Neuron (in vitro differentiated cells): ENCODE results near the gene MET.

ENCODE experiments used
- H2AFZ ChIP-seq: one replicate; pipeline ENCODE4 v1.6.1; 2013; ENCODE audit warnings: low read depth, mild to moderate bottlenecking, inconsistent platforms, low read length, moderate library complexity
- H3K27me3 ChIP-seq: one replicate; pipeline ENCODE4 v1.6.1; 2013; ENCODE audit warnings: low read length; ENCODE audit not compliant: insufficient read depth
- H3K36me3 ChIP-seq: one replicate; pipeline ENCODE4 v1.6.1; 2013; ENCODE audit warnings: low read length; ENCODE audit not compliant: insufficient read depth
- H3K4me1 ChIP-seq: one replicate; pipeline ENCODE4 v1.6.1; 2013; ENCODE audit warnings: low read length; ENCODE audit not compliant: insufficient read depth
- H3K4me3 ChIP-seq: 2 replicates; pipeline ENCODE4 v1.5.1; 2013; ENCODE audit warnings: mild to moderate bottlenecking, low read length, moderate library complexity
- H3K9me3 ChIP-seq: one replicate; pipeline ENCODE4 v1.6.1; 2013; ENCODE audit warnings: low read length

The MET gene

GRCh38 chr7:116727432-116728009 is 55.5 kb downstream of the MET start:
- Histone ChIP-seq H3K4me1 (no peaks in the 10 kb centered on the region), H3K36me3 (no peaks in the 10 kb centered on the region), H2AFZ (no peak overlapping the region), H3K9me3 (no peaks in the 10 kb centered on the region), H3K4me3 (no peak overlapping the region), H3K27me3 (no peaks in the 10 kb centered on the region)

- Histone ChIP-seq H3K27me3 (no peaks in the 10 kb centered on the region), H2AFZ (no peak overlapping the region), H3K36me3 (no peaks in the 10 kb centered on the region), H3K4me1 (no peaks in the 10 kb centered on the region), H3K9me3 (no peaks in the 10 kb centered on the region), H3K4me3 (no peak overlapping the region)
Measured at GRCh38 chr7:116728413-116728812, 56.4 kb downstream of the MET start.

- Histone ChIP-seq H3K27me3 (no peaks in the 10 kb centered on the region), H3K4me1 (no peaks in the 10 kb centered on the region), H3K36me3 (no peaks in the 10 kb centered on the region), H3K4me3 (no peak overlapping the region), H2AFZ (no peak overlapping the region), H3K9me3 (no peaks in the 10 kb centered on the region)
Measured at GRCh38 chr7:116730097-116731022, 58.4 kb downstream of the MET start.

- Histone ChIP-seq H3K36me3 (no peaks in the 10 kb centered on the region), H2AFZ (no peak overlapping the region), H3K4me1 (no peaks in the 10 kb centered on the region), H3K27me3 (no peaks in the 10 kb centered on the region), H3K9me3 (no peaks in the 10 kb centered on the region), H3K4me3 (no peak overlapping the region)
Measured at GRCh38 chr7:116731023-116731395, 59.0 kb downstream of the MET start.

- no peak overlapping the region for H2AFZ ChIP-seq
- no peaks in the 10 kb centered on the region for H3K9me3 ChIP-seq
- H3K36me3 ChIP-seq, result no peaks in the 10 kb centered on the region
- no peaks in the 10 kb centered on the region for H3K27me3 ChIP-seq
- peaks cover 2% of the 10 kb centered on the region for H3K4me1 ChIP-seq
- no peak overlapping the region for H3K4me3 ChIP-seq
Measured at GRCh38 chr7:116731445-116732335, 59.7 kb downstream of the MET start.

GRCh38 chr7:116732788-116733694 is 61.0 kb downstream of the MET start:
- H3K4me1 ChIP-seq, result peaks cover 5% of the 10 kb centered on the region

GRCh38 chr7:116733924-116734580 is 62.1 kb downstream of the MET start:
- H3K4me3 ChIP-seq, result no peak overlapping the region
- H3K27me3 ChIP-seq, result no peaks in the 10 kb centered on the region
- peaks cover 5% of the 10 kb centered on the region for H3K4me1 ChIP-seq
- no peak overlapping the region for H2AFZ ChIP-seq
- H3K9me3 ChIP-seq, result no peaks in the 10 kb centered on the region
- H3K36me3 ChIP-seq, result no peaks in the 10 kb centered on the region

More at GRCh38 chr7:116732788-116733694, 61.0 kb downstream of the MET start:
- no peaks in the 10 kb centered on the region for H3K36me3 ChIP-seq
- no peak overlapping the region for H2AFZ ChIP-seq
- H3K9me3 ChIP-seq, result no peaks in the 10 kb centered on the region
- H3K27me3 ChIP-seq, result no peaks in the 10 kb centered on the region
- H3K4me3 ChIP-seq, result no peak overlapping the region

GRCh38 chr7:116734710-116735109 is 62.7 kb downstream of the MET start:
- H3K27me3 ChIP-seq, result no peaks in the 10 kb centered on the region
- H3K9me3 ChIP-seq, result no peaks in the 10 kb centered on the region
- no peak overlapping the region for H3K4me3 ChIP-seq
- H3K36me3 ChIP-seq, result no peaks in the 10 kb centered on the region
- peaks cover 5% of the 10 kb centered on the region for H3K4me1 ChIP-seq
- H2AFZ ChIP-seq, result no peak overlapping the region

- no peaks in the 10 kb centered on the region for H3K9me3 ChIP-seq
- H3K4me3 ChIP-seq, result no peak overlapping the region
- H3K27me3 ChIP-seq, result no peaks in the 10 kb centered on the region
- H3K36me3 ChIP-seq, result no peaks in the 10 kb centered on the region
- no peak overlapping the region for H2AFZ ChIP-seq
- peaks cover 5% of the 10 kb centered on the region for H3K4me1 ChIP-seq
Measured at GRCh38 chr7:116736927-116737715, 65.1 kb downstream of the MET start.

GRCh38 chr7:116738378-116738777 is 66.4 kb downstream of the MET start:
- H3K9me3 ChIP-seq, result no peaks in the 10 kb centered on the region
- H3K27me3 ChIP-seq, result no peaks in the 10 kb centered on the region
- peaks cover 5% of the 10 kb centered on the region for H3K4me1 ChIP-seq
- no peaks in the 10 kb centered on the region for H3K36me3 ChIP-seq
- H3K4me3 ChIP-seq, result no peak overlapping the region
- H2AFZ ChIP-seq, result no peak overlapping the region

GRCh38 chr7:116739307-116739706 is 67.3 kb downstream of the MET start:
- H2AFZ ChIP-seq, result no peak overlapping the region
- H3K9me3 ChIP-seq, result no peaks in the 10 kb centered on the region
- H3K27me3 ChIP-seq, result no peaks in the 10 kb centered on the region
- H3K36me3 ChIP-seq, result no peaks in the 10 kb centered on the region
- H3K4me3 ChIP-seq, result no peak overlapping the region
- H3K4me1 ChIP-seq, result peaks cover 5% of the 10 kb centered on the region
